HG02970 (cell line): Measurements from ENCODE around the gene ZDHHC13.

Experiments used
- ATAC-seq: cut with Tn5 transposase; IDR thresholded peaks from one replicate; pipeline ENCODE4 v1.9.1; 2021; ENCODE audit warnings: mild to moderate bottlenecking, moderate library complexity, moderate number of reproducible peaks; ENCODE audit not compliant: unreplicated experiment, low FRiP score

Gene ZDHHC13

DNA sequence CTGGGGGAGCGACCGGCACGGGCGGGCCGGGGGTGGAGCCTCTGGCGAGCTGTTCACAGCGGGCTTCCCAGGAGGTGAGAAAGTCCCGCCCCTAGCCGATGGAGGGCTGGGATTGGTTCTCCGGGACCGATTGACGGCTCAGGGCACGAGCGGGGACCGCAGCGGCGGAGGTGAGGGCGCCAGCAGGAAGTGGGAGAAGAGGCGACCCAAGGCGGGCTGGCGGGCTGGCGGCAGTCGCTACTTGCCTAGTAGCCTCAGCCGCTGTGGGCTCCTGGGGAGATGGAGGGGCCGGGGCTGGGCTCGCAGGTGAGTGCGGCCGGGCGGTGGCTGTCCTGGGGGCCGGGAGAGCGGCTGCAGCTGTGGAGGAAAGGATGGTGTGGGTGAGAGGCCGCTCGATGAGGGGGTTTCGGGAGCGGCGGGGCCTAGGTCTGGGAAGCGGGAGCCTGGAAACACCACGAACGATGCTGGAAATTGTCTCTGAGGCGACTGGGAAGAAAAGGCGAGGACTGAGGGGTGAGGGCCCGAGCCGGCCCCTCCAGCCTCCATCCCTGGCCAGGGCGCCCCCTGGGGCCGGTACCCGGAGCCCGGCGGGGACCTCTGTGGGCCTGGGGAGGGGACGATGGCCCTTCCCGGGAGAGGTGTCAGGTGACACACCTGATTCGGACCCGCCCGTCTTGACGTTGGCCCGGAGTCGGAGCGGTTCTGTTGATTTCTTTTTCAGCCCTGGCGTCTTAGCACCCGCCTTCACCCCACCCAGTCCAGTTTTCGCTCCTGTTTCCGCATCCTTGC is at the start of gene ZDHHC13:
ZDHHC13 (plus strand) TSS at position 198 of the 789 bp plus-strand sequence; CDS start at position 280, 82 bp downstream.
- peak; percentile 99 for ATAC-seq

DNA sequence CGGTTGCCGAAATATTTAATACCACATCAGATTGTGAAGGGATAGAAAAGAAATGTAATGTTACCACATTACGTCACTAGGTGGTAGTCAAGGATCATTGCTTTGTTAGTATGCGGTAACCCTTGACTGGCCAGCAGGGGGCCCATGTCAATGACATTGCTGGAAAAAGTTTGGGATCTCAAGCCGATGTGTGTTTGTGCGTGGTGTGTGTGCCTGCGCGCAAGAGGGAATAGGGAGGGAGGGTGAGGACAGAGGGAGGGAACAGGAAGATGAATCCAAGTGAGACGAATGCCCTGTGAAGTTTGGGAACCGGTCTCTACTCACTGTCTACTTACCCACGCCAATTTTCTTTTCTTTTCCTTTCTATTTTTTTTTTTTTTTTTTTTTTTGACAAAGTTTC is 45.7 kb upstream of the ZDHHC13 start:
- ATAC-seq, result peak; percentile 78

- ATAC-seq, result no peak
These were observed 44.5 kb upstream of the ZDHHC13 start for GRCh38 chr11:19072464-19072863.

- ATAC-seq, result no peak
These were observed 43.2 kb upstream of the ZDHHC13 start for GRCh38 chr11:19073454-19074415.

GRCh38 chr11:19075636-19076035 is 41.3 kb upstream of the ZDHHC13 start:
- no peak for ATAC-seq

DNA sequence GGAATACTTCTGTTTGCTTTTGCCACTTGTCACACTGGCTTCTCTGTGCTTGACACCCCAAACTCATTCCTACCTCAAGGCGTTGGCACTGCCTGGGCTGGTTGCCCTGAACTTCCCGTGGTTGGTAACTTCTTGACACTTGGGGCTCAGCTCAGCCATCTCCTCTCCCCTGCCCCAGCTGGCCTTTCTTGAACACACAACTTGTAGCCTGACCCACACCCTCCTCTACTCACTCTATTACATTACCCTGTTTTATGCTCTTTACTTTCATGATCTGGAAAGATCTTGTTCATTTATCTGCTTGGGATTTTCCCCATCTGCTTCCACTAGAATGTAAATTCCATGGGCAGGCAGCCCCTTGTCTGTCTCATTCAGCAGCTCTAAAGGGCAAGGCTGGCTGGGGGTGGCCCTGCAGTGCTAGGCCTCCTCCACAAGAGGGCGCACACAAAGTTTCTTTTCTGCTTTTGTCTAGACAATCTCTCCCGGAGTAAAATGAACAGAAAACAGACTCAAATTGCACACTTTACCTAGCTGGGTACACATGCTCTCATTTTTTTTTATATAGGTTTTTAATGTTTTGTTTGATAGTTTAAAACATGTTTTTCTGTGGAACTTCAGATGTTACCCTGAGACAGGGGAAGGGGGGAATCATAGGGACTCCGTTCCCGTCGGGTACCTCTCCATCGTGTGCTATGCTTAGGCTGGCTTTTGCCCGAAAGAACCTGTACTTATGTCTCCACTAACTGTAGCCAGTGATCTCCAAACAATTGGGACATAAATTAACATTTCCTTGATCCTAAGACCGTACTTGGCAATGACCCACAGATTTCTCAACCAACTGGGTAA is 40.0 kb upstream of the ZDHHC13 start:
- peak; percentile 47 for ATAC-seq

GRCh38 chr11:19077965-19078364 is 39.0 kb upstream of the ZDHHC13 start:
- no peak for ATAC-seq

GRCh38 chr11:19079643-19080440 is 37.1 kb upstream of the ZDHHC13 start:
- ATAC-seq, result no peak

GRCh38 chr11:19080579-19080993 is 36.4 kb upstream of the ZDHHC13 start:
- no peak for ATAC-seq

GRCh38 chr11:19083166-19083565 is 33.8 kb upstream of the ZDHHC13 start:
- ATAC-seq, result no peak

GRCh38 chr11:19084661-19085315 is 32.2 kb upstream of the ZDHHC13 start:
- no peak for ATAC-seq

GRCh38 chr11:19087658-19088057 is 29.3 kb upstream of the ZDHHC13 start:
- no peak for ATAC-seq

- no peak for ATAC-seq
These were observed 28.2 kb upstream of the ZDHHC13 start for GRCh38 chr11:19088791-19089190.

DNA sequence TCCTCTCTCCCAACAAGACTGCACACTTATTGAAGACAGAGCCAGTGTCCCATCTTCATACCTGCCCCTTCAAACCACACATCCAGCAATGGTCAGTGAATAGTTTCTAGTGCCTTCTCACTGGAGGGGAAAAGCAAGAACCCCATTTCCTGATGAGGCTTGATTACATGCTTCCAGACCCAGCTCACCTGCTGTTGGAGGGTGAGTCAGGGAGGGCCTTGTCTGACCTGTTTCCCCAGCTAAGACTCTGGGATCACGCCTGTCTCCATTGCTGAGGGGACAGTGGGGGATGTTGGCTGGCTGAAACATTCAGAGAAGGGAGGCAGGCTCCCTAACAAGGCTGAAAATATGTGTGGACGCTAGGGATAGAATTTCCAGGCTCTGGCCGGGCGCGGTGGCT is 27.5 kb upstream of the ZDHHC13 start:
- ATAC-seq, result no peak

DNA sequence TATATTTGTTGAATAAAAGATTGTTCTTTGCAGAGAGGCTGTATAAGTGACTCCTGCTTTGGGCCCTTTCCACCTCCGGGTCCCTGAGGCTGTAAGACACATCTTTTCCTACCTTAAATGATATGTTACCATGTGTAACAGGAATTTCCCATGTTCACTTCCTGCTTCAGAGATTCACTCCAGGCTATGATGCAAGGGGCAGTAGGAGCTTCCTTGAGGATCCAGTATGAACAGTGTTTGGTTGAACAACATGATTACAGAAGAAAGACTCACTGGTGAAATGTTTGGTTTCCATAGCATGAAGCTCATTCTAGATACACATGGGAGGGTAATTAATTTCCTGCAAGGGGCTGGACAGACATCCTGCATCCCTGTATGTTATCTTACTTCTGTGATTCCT is 25.6 kb upstream of the ZDHHC13 start:
- no peak for ATAC-seq

GRCh38 chr11:19092342-19092741 is 24.6 kb upstream of the ZDHHC13 start:
- ATAC-seq, result no peak

GRCh38 chr11:19092850-19093249 is 24.1 kb upstream of the ZDHHC13 start:
- ATAC-seq, result no peak

DNA sequence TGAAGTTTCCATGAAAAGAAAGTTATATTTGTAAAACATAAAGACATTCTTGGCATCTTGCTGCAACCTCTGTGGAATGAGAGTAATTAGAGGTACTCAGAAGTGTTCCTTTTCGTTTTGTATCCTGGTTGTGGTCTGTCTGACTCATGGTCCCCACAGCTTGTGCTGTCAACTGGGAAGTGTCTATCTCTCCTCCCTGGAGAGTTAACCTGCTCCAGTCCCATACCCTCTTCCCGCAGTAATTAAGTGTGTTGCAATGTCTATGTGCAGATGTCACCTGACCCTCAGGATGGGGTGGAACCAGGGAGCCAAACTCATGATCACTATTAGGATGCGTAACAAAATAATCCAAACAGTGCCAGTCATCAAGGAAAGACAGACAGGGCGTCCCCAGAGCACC is 23.0 kb upstream of the ZDHHC13 start:
- no peak for ATAC-seq

DNA sequence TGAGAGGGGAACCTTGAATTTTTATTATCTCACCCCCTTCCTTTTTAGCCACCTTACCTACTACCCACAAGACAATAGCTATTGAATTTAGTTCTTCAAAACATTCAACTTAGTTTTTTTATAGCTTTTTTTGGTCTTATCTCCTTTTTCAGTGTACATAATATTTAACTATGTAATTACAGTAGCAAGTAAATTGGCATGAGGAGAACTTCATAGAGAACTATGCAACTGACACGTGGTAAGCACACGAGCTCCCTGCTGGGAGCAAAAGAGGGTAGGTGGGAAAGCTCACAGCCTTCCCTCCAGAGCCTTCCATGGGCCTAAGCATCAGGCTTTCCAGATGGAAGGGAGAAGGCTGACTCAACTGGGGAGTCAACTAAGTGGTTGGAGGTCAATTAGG is 22.1 kb upstream of the ZDHHC13 start:
- ATAC-seq, result no peak
